Measurements from ENCODE around the gene PHF13. TPM values are rescaled to one million over a fixed set of nuclear protein-coding genes. Genes with fewer than 3 reads are reported as not detected.

Gene PHF13
- total RNA-seq, 6 experiments from 2014 or later: 2.7 to 6.2 (median 4.5) TPM

DNA sequence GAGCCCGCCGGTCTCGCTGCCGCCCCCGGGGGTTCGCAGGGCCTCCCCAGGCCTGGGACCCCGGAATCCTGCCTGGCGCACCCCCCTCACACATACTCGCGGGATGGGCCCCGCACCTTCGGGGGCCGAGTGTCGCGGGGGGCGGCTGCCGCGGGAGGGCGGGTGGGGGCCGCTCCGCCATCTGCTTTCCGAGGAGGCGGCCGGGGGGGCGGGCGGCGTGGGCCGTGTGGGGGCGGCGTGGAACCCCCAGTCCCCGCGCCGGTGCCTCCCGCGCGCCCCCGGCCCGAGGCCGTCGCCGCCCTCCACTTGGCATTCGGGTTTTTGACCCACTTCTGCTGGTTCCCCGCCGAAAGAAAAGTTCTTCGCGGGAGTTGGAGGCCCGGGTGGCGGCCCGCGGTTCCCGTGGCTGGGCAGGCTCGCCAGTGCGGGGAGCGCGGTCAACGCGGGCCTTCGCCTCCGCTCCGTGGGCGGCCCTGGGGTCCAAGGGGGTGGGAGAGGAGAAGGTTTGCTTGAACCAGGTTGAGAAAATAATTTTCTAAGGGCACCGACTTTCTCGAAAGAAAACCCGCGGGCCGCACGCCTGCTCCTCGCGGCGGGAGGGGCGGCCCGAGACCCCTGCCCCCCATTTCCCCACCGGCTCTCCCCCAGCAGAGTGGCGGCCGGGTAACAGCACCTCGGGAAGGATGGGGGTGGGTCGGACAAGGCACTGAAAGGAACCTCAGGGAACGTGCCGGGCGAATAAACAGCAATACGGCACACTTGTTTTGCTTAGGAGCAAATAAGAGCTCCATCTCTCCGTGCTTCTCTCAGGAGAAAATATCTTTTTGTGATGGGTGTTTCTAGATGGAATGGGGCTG, 1.6 kb downstream of the PHF13 start:
- H3K36me3 ChIP-seq: peaks cover 0 to 3% (median 0%) of the 10 kb centered on the region in 4 donors
- peak overlapping the region; percentile 82 to 88 (median 86) for H3K4me3 ChIP-seq
- no peaks in the 10 kb centered on the region for H3K9me3 ChIP-seq
- H3K4me1 ChIP-seq: peaks cover 0 to 11% (median 0%) of the 10 kb centered on the region in 4 donors
- ATAC-seq (no peak), DNase-seq (no peak)
- no peaks in the 10 kb centered on the region for H3K27me3 ChIP-seq
- WGBS (ENCODE audit: insufficient coverage, low coverage, low lambda C conversion rate, missing lambda C conversion rate): 3% methylated on average over 14 of the region's 82 CpGs
- peak overlapping the region; percentile 21 to 85 (median 68) for H3K27ac ChIP-seq
- no peak for TF ChIP-seq POLR2A (IDR thresholded peaks at IDR 0.05)
- TF ChIP-seq, protein P1, sequence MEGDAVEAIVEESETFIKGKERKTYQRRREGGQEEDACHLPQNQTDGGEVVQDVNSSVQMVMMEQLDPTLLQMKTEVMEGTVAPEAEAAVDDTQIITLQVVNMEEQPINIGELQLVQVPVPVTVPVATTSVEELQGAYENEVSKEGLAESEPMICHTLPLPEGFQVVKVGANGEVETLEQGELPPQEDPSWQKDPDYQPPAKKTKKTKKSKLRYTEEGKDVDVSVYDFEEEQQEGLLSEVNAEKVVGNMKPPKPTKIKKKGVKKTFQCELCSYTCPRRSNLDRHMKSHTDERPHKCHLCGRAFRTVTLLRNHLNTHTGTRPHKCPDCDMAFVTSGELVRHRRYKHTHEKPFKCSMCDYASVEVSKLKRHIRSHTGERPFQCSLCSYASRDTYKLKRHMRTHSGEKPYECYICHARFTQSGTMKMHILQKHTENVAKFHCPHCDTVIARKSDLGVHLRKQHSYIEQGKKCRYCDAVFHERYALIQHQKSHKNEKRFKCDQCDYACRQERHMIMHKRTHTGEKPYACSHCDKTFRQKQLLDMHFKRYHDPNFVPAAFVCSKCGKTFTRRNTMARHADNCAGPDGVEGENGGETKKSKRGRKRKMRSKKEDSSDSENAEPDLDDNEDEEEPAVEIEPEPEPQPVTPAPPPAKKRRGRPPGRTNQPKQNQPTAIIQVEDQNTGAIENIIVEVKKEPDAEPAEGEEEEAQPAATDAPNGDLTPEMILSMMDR (IDR thresholded peaks at IDR 0.05): no peak
- intact Hi-C loops (cut with DNase I): no loop called here

DNA sequence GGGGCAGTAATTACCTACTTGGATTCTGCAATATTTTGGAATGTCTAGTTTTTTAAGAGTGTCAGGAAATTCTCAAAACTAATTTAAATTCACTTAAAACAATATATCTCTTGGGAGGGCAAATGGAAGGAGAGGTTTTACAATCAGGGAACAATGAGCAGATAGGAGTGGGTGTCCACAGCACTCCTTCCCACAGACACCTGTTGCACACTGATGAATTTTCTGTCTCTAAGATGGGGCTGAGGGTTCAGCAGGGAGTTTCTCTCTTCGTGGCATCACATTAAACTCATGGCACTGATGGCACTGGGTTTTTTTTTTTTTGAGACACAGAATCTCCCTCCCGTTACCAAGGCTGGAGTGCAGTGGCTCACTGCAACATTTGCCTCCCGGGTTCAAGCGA, 5.5 kb downstream of the PHF13 start:
- Histone ChIP-seq H3K36me3 (peaks cover 0 to 7% (median 0%) of the 10 kb centered on the region in 4 donors), H3K4me1 (peaks cover 0 to 36% (median 10%) of the 10 kb centered on the region in 4 donors), H3K27me3 (no peaks in the 10 kb centered on the region), H3K9me3 (no peaks in the 10 kb centered on the region), H3K27ac (no peak overlapping the region), H3K4me3 (no peak overlapping the region)
- TF ChIP-seq POLR2A (IDR thresholded peaks at IDR 0.05): no peak
- TF ChIP-seq, protein P1 (IDR thresholded peaks at IDR 0.05): no peak
- WGBS (ENCODE audit: insufficient coverage, low coverage, low lambda C conversion rate, missing lambda C conversion rate): 93% methylated on average over 3 of the region's 4 CpGs
- intact Hi-C loops (cut with DNase I): no loop called here
- no peak for DNase-seq
- ATAC-seq: no peak

DNA sequence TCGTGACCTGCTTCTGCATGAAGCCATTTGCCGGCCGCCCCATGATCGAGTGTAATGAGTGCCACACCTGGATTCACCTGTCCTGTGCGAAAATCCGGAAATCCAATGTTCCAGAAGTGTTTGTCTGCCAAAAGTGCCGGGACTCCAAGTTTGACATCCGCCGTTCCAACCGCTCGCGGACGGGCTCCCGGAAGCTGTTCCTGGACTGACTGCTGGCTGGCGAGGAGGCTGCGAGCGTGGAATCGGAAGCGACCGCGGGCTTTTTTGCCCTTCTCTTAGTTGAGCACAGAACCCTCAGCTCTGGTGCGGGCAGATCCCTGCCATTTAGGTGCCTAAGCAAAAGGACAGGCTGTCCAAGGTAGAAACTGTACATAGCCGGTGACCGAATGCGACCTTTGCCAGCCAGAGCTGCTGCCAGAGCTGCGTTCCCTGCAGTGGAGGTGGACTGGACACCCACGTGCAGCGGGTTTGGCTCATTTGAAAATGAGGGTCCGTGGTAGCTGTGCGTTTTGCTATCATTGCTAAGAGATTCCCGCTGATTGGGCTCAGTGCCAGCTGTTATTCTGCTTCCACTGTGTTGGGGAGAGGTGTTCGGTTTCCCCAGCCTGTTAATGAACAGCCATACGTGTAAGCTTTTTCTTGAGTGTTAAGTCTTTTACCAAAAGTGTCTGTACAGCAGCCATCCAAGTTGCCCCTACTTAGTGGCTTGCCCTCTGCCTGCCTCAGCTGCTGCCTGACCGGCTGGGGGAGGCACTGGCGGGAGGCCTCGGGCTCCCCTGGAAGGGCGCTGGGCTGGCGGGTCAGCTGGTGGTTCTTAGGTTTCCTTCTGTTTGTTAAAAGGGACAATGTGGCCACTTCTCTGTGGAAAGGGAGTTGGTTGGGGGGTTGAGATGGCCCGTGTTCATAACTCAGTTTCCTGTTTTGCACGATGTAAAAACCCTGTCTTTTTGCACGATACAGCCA, 8.2 kb downstream of the PHF13 start:
- Histone ChIP-seq H3K27ac (peak overlapping the region in 2 of 3 donors; percentile 62 to 87), H3K9me3 (no peaks in the 10 kb centered on the region), H3K4me3 (peak overlapping the region in 1 of 3 donors; percentile 27), H3K4me1 (peaks cover 0 to 45% (median 18%) of the 10 kb centered on the region in 4 donors), H3K36me3 (peaks cover 0 to 7% (median 0%) of the 10 kb centered on the region in 4 donors), H3K27me3 (no peaks in the 10 kb centered on the region)
- intact Hi-C loops (cut with DNase I): no loop called here
- DNase-seq (peak; percentile 51 to 83 (median 73)), ATAC-seq (peak; percentile 50 to 67 (median 56))
- 64% methylated on average over 7 of the region's 41 CpGs for WGBS (ENCODE audit: insufficient coverage, low coverage, low lambda C conversion rate, missing lambda C conversion rate)
- no peak for TF ChIP-seq POLR2A (IDR thresholded peaks at IDR 0.05)

DNA sequence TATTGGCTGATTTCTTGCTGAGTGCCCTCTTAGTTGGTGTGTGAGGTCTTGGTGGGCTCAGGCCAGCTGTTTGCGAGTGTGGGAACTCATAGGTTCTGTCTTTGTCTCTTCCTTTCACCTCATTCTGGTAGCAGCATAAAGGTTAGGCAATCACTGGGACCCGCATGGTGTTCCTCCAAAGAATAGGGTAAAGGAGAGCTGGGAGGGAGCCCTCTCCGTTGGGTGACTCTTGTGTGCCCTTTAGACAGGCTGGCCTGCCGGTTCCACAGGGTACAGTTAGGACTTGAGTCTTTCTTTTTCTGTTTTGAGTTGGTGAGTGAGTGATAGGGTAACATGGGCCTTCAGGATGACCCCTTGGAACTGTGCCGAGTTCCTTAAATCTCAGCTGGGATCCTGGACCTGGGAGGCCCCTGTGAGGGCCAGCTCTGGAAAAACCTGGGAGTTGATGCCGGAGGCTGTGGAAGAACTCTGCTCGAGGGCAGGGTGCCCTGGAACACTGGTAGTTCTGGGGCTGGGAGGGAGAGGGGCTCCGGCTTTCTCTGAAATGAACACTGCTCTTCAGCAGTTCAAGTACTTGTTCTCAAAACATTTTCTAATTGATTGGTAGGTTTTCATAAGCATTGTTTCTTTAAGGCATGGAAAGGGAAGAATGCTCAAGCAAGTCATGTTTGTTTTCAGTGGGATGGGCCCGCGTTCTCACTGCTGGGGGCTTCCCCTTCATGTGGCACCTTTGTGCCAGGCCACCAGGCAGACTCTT, 9.0 kb downstream of the PHF13 start:
- Histone ChIP-seq H3K27me3 (no peaks in the 10 kb centered on the region), H3K4me1 (peaks cover 0 to 45% (median 18%) of the 10 kb centered on the region in 4 donors), H3K9me3 (no peaks in the 10 kb centered on the region), H3K36me3 (peaks cover 0 to 7% (median 0%) of the 10 kb centered on the region in 4 donors), H3K4me3 (no peak overlapping the region), H3K27ac (peak overlapping the region in 2 of 3 donors; percentile 62 to 87)
- intact Hi-C loops (cut with DNase I): no loop called here
- TF ChIP-seq, protein P1 (IDR thresholded peaks at IDR 0.05): no peak
- no peak for TF ChIP-seq POLR2A (IDR thresholded peaks at IDR 0.05)
- ATAC-seq (peak; percentile 3 to 19 (median 5)), DNase-seq (no peak)
- 53% methylated on average over 9 of the region's 10 CpGs for WGBS (ENCODE audit: insufficient coverage, low coverage, low lambda C conversion rate, missing lambda C conversion rate)
